Stimulated activated CD4-positive, alpha-beta T cell treated with anti-CD3 and anti-CD28 coated beads, TNF-alpha, amount 100 ng/mL, for 48 hours (primary cell): ENCODE results near the gene ZDHHC20.
A peak's percentile ranks its signal among the peaks of the same experiment; 100 is the strongest.

Experiments
- DNase-seq, 3 donors: peaks; one replicate each; pipeline ENCODE4 v3.0.0-alpha.2; 2020; ENCODE audit warnings: low read depth in 3 of 3

The ZDHHC20 gene

GRCh38 chr13:21458813-21459701 lies at the start of gene ZDHHC20:
ZDHHC20 (minus strand) TSS chr13:21459303; CDS start chr13:21459171, 132 bp downstream.
- peak; percentile 80 to 93 (median 80) for DNase-seq

GRCh38 chr13:21504379-21504778 lies 45.3 kb upstream of the ZDHHC20 start:
- no peak for DNase-seq

- no peak for DNase-seq
Observed at GRCh38 chr13:21501686-21502085, 42.6 kb upstream of the ZDHHC20 start.

- no peak for DNase-seq
Observed at GRCh38 chr13:21486322-21486721, 27.2 kb upstream of the ZDHHC20 start.

- DNase-seq, result no peak
Observed at GRCh38 chr13:21483748-21484147, 24.6 kb upstream of the ZDHHC20 start.

- no peak for DNase-seq
Observed at GRCh38 chr13:21481359-21481758, 22.3 kb upstream of the ZDHHC20 start.

- peak in 2 of 3 donors; percentile 31 for DNase-seq
Observed at GRCh38 chr13:21478881-21479808, 20.0 kb upstream of the ZDHHC20 start.

- DNase-seq, result peak; percentile 65 to 83 (median 72)
Observed at GRCh38 chr13:21476893-21477472, 17.9 kb upstream of the ZDHHC20 start.

GRCh38 chr13:21475115-21475514 lies 16.0 kb upstream of the ZDHHC20 start:
- no peak for DNase-seq

- no peak for DNase-seq
Observed at GRCh38 chr13:21470785-21471184, 11.7 kb upstream of the ZDHHC20 start.

GRCh38 chr13:21466527-21466926 lies 7.4 kb upstream of the ZDHHC20 start:
- no peak for DNase-seq

- no peak for DNase-seq
Observed at GRCh38 chr13:21465710-21466160, 6.6 kb upstream of the ZDHHC20 start.

- DNase-seq, result no peak
Observed at GRCh38 chr13:21463424-21463823, 4.3 kb upstream of the ZDHHC20 start.

- DNase-seq, result no peak
Observed at GRCh38 chr13:21461131-21461530, 2.0 kb upstream of the ZDHHC20 start.

GRCh38 chr13:21458451-21458812 lies 671 bp downstream of the ZDHHC20 start:
- peak; percentile 15 to 57 (median 27) for DNase-seq

- DNase-seq, result no peak
Observed at GRCh38 chr13:21453387-21454081, 5.6 kb downstream of the ZDHHC20 start.

- DNase-seq, result no peak
Observed at GRCh38 chr13:21450936-21451335, 8.2 kb downstream of the ZDHHC20 start.

GRCh38 chr13:21446656-21447055 lies 12.4 kb downstream of the ZDHHC20 start:
- no peak for DNase-seq

- DNase-seq, result no peak
Observed at GRCh38 chr13:21445759-21446158, 13.3 kb downstream of the ZDHHC20 start.

GRCh38 chr13:21443171-21443570 lies 15.9 kb downstream of the ZDHHC20 start:
- no peak for DNase-seq

- no peak for DNase-seq
Observed at GRCh38 chr13:21436582-21436981, 22.5 kb downstream of the ZDHHC20 start.
